GM12878 (cell line): ENCODE results near the gene PPID. TPM values are rescaled to one million over a fixed set of nuclear protein-coding genes. Genes with fewer than 3 reads are reported as not detected.
"Not testable (repeated sequence)": the region's sequence is repeated elsewhere in the genome, so short reads cannot be mapped to it uniquely, and the experiment has no call there.

ENCODE experiments used
- ATAC-seq: fragments of 200-7000 bp; cut with Tn5 transposase; 3 replicates; pipeline ENCODE4 v1.9.1; 2020; ENCODE audit warnings: mild to moderate bottlenecking, moderate library complexity
- BruUV-seq: library from RNA; stranded (reverse); fragments of 400-500 nt; replicated peaks from 2 replicates; lab custom pipeline; 2021; lab: Mats Ljungman, UMichigan
- CTCF ChIA-PET: fragments of 300-600 bp; sonication (Branson Sonifier 250); formaldehyde crosslinking; extraction: SDS; loops from one replicate; lab custom pipeline; 2021; ENCODE audit warnings: inconsistent platforms; lab: Yijun Ruan, JAX
- POLR2A ChIA-PET: fragments of 350-600 bp; formaldehyde crosslinking; extraction: SDS; loops from one replicate; lab custom pipeline; 2021; ENCODE audit warnings: inconsistent platforms; lab: Charles Lee
- RAD21 ChIA-PET: fragments of 300-600 bp; sonication (Branson Sonifier 250); formaldehyde crosslinking; loops from one replicate; lab custom pipeline; 2023; ENCODE audit warnings: antibody characterized with exemption; ENCODE audit not compliant: unreplicated experiment; lab: Charles Lee
- SMC1A ChIA-PET: fragments of 300-600 bp; sonication (Branson Sonifier 250); formaldehyde crosslinking; loops from one replicate; lab custom pipeline; 2023; ENCODE audit not compliant: unreplicated experiment, uncharacterized antibody; lab: Charles Lee
- DNase-seq: peaks from one replicate; pipeline ENCODE4 v3.0.0-alpha.2; 2011; ENCODE audit warnings: low read depth, low spot score
- FAIRE-seq: peaks from 3 replicates; lab custom pipeline; 2011; peaks lifted over from hg19 to GRCh38; lab: Jason Lieb, UNC
- H2AFZ ChIP-seq: 2 replicates; pipeline ENCODE4 v1.6.0; 2011; ENCODE audit warnings: low read depth, low read length, control low read depth; ENCODE audit not compliant: control insufficient read depth
- H3K27ac ChIP-seq: 2 replicates; pipeline ENCODE4 v1.5.1; 2011; ENCODE audit warnings: control low read depth; ENCODE audit not compliant: control insufficient read depth, insufficient read depth
- H3K27me3 ChIP-seq, 2 experiments: replicated peaks in 1 of 2; 2 replicates each; pipeline versions ENCODE4 v1.6.0 to v1.6.1; 2011; ENCODE audit warnings: low read length in 1 of 2; ENCODE audit not compliant: control insufficient read depth in 2 of 2, insufficient read depth in 2 of 2
- H3K36me3 ChIP-seq, 2 experiments: 2 replicates each; pipeline ENCODE4 v1.5.1; 2011; ENCODE audit warnings: low read length in 1 of 2; ENCODE audit not compliant: control insufficient read depth in 2 of 2, insufficient read depth in 2 of 2
- H3K4me1 ChIP-seq: 2 replicates; pipeline ENCODE4 v1.6.1; 2011; ENCODE audit warnings: mild to moderate bottlenecking, low read length, moderate library complexity, mixed read lengths; ENCODE audit not compliant: control insufficient read depth, insufficient read depth
- H3K4me2 ChIP-seq: 2 replicates; pipeline ENCODE4 v1.6.0; 2011; ENCODE audit warnings: control low read depth; ENCODE audit not compliant: control insufficient read depth, insufficient read depth
- H3K4me3 ChIP-seq: fragments of 200-600 bp; sonication (generic); 2 replicates; pipeline ENCODE4 v1.5.1; 2016
- H3K79me2 ChIP-seq: 2 replicates; pipeline ENCODE4 v1.6.0; 2011; ENCODE audit warnings: low read length; ENCODE audit not compliant: control insufficient read depth, insufficient read depth
- H3K9ac ChIP-seq: 2 replicates; pipeline ENCODE4 v1.8.0; 2011; ENCODE audit warnings: low read length, control low read depth, mixed read lengths; ENCODE audit not compliant: control insufficient read depth, insufficient read depth
- H3K9me3 ChIP-seq: replicated peaks from 3 replicates; pipeline ENCODE4 v1.5.1; 2011; ENCODE audit warnings: mild to moderate bottlenecking, low read length; ENCODE audit not compliant: control insufficient read depth, insufficient read depth
- H4K20me1 ChIP-seq: 2 replicates; pipeline ENCODE4 v1.6.0; 2011; ENCODE audit not compliant: control insufficient read depth, insufficient read depth
- EZH2 ChIP-seq: IDR thresholded peaks from 2 replicates; pipeline ENCODE4 v1.6.1; 2012; ENCODE audit warnings: low read depth, mild to moderate bottlenecking, control low read depth, inconsistent platforms, low read length, borderline replicate concordance; ENCODE audit not compliant: control insufficient read depth
- KLF5 ChIP-seq: fragments of 450-650 bp; IDR thresholded peaks from 2 replicates; pipeline ENCODE4 v1.6.1; 2014; ENCODE audit warnings: mild to moderate bottlenecking; ENCODE audit not compliant: partially characterized antibody
- MTA3 ChIP-seq: IDR thresholded peaks from 2 replicates; pipeline ENCODE4 v1.6.1; 2012; ENCODE audit warnings: low read length, inconsistent platforms, borderline replicate concordance
- PAX5 ChIP-seq: IDR thresholded peaks from 2 replicates; pipeline ENCODE4 v1.6.1; 2011; ENCODE audit warnings: low read depth, low read length, borderline replicate concordance
- POLR2A ChIP-seq: IDR thresholded peaks from 2 replicates; pipeline ENCODE4 v1.6.1; 2011; ENCODE audit warnings: low read depth, mild to moderate bottlenecking, low read length
- RELA ChIP-seq: fragments of 450-650 bp; IDR thresholded peaks from 2 replicates; pipeline ENCODE4 v1.8.0; 2014; ENCODE audit warnings: borderline replicate concordance; ENCODE audit not compliant: partially characterized antibody
- SIN3A ChIP-seq: IDR thresholded peaks from 2 replicates; pipeline ENCODE4 v1.6.1; 2012; ENCODE audit warnings: low read depth, low read length, improper control_type of control experiment
- ZNF24 ChIP-seq: fragments of 450-650 bp; IDR thresholded peaks from 2 replicates; pipeline ENCODE4 v1.6.1; 2017; ENCODE audit warnings: antibody characterized with exemption, mild to moderate bottlenecking
- WGBS: methylation state at CpG from one replicate; pipeline ENCODE4 v1.1.6; 2016; ENCODE audit warnings: low lambda C conversion rate; ENCODE audit not compliant: insufficient replicate concordance, insufficient coverage; ENCODE audit errors: missing lambda C conversion rate; 5-methylcytosine and 5-hydroxymethylcytosine counted together
- in situ Hi-C: fragments of 300-500 bp; cut with MboI; formaldehyde crosslinking; loops from 9 replicates; pipeline ENCODE4 v1.14.3; 2018; ENCODE audit warnings: mixed read lengths
- intact Hi-C: fragments of 100-400 bp; cut with micrococcal nuclease; formaldehyde crosslinking; loops from one replicate; pipeline ENCODE4 v1.14.2; 2022; ENCODE audit not compliant: unreplicated experiment
- polyA plus RNA-seq, 11 experiments: library from polyadenylated mRNA; depleted of rRNA in 4 of 11; unstranded in 6 of 11; stranded (reverse) in 5 of 11; fragments of >200 nt; fragmentation: Nextera tagmentation in 4 of 11; fragmentation: Illumina TruSeq in 1 of 11; extraction: Ambion mirVana in 4 of 11; extraction: Trizol in 1 of 11; gene quantifications; 1 replicate in 1 of 11; 2 replicates in 10 of 11; pipeline versions ENCODE4 v1.2.1 to v1.2.3, GENCODE V29; 2011 to 2016; ENCODE audit warnings: inconsistent platforms in 2 of 11, missing spikeins in 2 of 11, low read depth in 1 of 11
- total RNA-seq, 4 experiments: library from RNA; depleted of rRNA in 3 of 4; stranded (reverse); fragments of >200 nt in 3 of 4; fragmentation: Illumina TruSeq in 1 of 4; extraction: Trizol in 1 of 4; gene quantifications; 2 replicates each; pipeline versions ENCODE4 v1.2.1 to v1.2.3, GENCODE V29; 2013 to 2021
- TF ChIP-seq, protein P1 (sequence below), 3 experiments: IDR thresholded peaks in 2 of 3; conservative IDR thresholded peaks in 1 of 3; 2 replicates each; pipeline ENCODE4 v1.5.1; 2011; ENCODE audit warnings: low read depth in 3 of 3, low read length in 3 of 3, mild to moderate bottlenecking in 3 of 3, control low read depth in 2 of 3, moderate library complexity in 2 of 3, inconsistent platforms in 1 of 3, mixed read lengths in 1 of 3; ENCODE audit not compliant: control insufficient read depth in 2 of 3, insufficient read depth in 1 of 3; ENCODE audit errors: extremely low read depth in 1 of 3
- TF ChIP-seq, protein P2 (sequence below): IDR thresholded peaks from 2 replicates; pipeline ENCODE4 v1.6.1; 2011; ENCODE audit warnings: mild to moderate bottlenecking, low read depth, low read length, moderate library complexity; ENCODE audit not compliant: insufficient replicate concordance
- TF ChIP-seq, protein P3 (sequence below): IDR thresholded peaks from 2 replicates; pipeline ENCODE4 v1.6.1; 2011; ENCODE audit warnings: low read depth, low read length, improper control_type of control experiment, borderline replicate concordance

PPID gene
- total and polyA plus RNA-seq, 10 of the 15 experiments (the other 5 are each of a cell fraction or from before 2014, with no cell fraction given), result 21.9 to 64.3 (median 39.5) TPM

DNA sequence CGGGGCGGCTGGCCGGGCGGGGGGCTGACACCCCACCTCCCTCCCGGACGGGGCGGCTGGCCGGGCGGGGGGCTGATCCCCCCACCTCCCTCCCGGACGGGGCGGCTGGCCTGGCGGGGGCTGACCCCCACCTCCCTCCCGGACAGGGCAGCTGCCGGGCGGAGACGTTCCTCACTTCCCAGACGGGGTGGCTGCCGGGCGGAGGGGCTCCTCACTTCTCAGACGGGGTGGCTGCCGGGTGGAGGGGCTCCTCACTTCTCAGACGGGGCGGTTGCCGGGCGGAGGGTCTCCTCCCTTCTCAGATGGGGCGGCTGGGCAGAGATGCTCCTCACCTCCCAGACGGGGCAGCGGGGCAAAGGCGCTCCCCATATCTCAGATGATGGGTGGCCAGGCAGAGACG is 23.3 kb upstream of the PPID start:
- H3K4me3 ChIP-seq, in situ Hi-C loops, ATAC-seq, H3K79me2 ChIP-seq, FAIRE-seq, POLR2A ChIA-PET, H3K4me1 ChIP-seq, DNase-seq, H3K4me2 ChIP-seq, H3K36me3 ChIP-seq, SMC1A ChIA-PET, H2AFZ ChIP-seq, H3K27me3 ChIP-seq, H4K20me1 ChIP-seq, H3K27ac ChIP-seq, H3K9me3 ChIP-seq, RAD21 ChIA-PET, intact Hi-C loops, BruUV-seq, CTCF ChIA-PET, H3K9ac ChIP-seq: not testable (repeated sequence)
- 88% methylated on average over 12 of the region's 31 CpGs for WGBS

DNA sequence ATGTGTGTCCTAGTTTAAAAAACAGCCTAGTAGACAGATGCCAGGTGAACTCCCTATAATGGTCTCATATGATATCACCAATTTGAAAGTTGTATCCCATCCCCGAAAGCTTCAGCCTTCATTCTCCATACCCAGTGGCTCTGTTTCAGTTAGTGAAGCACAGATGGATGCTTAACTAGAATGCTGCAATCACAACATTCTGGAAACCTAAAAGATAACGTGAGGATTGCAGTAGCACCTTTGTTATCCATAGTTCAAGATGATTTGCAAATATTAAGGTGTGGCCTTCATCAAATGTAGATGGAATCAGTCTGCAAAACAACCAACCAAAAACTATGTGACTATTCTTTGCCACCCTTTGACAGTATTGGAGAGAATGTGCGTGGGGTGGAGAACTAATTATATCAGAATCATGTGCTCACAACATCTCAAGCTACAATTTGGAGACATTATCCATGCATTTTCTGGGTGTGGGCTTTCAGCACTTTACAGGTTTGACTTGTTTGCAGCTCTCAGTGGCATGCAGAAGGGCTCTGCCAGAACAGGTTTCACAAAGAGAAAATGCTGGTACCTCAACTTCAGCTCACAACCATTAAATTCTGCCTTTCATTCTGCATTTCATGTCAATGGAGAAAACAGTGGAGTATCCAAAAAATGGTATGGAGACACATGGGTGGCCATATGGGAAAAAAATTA is 18.3 kb upstream of the PPID start:
- intact Hi-C loops, result no loop called here
- no peak for FAIRE-seq
- DNase-seq, result no peak
- no TSS peak for BruUV-seq
- Histone ChIP-seq H2AFZ (no peak overlapping the region), H3K27me3 (0 out of 4 replicates have a peak, but pooled peaks cover 0 to 4% of the 10 kb centered on the region in 2 experiments), H3K79me2 (no peaks in the 10 kb centered on the region), H4K20me1 (no peaks in the 10 kb centered on the region), H3K4me3 (no peak overlapping the region), H3K9me3 (no peaks in the 10 kb centered on the region), H3K36me3 (no peaks in the 10 kb centered on the region), H3K4me1 (no peaks in the 10 kb centered on the region), H3K4me2 (no peak overlapping the region), H3K9ac (no peak overlapping the region), H3K27ac (no peak overlapping the region)
- 28% methylated on average over 3 of the region's 3 CpGs for WGBS
- ChIA-PET POLR2A (no interaction called here), SMC1A (interaction anchor here (1.4 kb wide), 1 partner anchor 110 kb away, joined by 3 read pairs; no protein-coding TSS in a partner anchor), RAD21 (interaction anchor here (1.0 kb wide), 1 partner anchor 110 kb away, joined by 3 read pairs; no protein-coding TSS in a partner anchor), CTCF (interaction anchor here (1.2 kb wide), 1 partner anchor 110 kb away, joined by 5 read pairs; no protein-coding TSS in a partner anchor)
- in situ Hi-C loops, result no loop called here
- ATAC-seq, result no peak
- no peak for TF ChIP-seq PAX5
- TF ChIP-seq, protein P1, sequence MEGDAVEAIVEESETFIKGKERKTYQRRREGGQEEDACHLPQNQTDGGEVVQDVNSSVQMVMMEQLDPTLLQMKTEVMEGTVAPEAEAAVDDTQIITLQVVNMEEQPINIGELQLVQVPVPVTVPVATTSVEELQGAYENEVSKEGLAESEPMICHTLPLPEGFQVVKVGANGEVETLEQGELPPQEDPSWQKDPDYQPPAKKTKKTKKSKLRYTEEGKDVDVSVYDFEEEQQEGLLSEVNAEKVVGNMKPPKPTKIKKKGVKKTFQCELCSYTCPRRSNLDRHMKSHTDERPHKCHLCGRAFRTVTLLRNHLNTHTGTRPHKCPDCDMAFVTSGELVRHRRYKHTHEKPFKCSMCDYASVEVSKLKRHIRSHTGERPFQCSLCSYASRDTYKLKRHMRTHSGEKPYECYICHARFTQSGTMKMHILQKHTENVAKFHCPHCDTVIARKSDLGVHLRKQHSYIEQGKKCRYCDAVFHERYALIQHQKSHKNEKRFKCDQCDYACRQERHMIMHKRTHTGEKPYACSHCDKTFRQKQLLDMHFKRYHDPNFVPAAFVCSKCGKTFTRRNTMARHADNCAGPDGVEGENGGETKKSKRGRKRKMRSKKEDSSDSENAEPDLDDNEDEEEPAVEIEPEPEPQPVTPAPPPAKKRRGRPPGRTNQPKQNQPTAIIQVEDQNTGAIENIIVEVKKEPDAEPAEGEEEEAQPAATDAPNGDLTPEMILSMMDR (IDR thresholded peaks at IDR 0.05 in 2 of 3, conservative IDR thresholded peaks at IDR 0.05 in 1 of 3; ENCODE audit: control insufficient read depth in 2 of 3, extremely low read depth in 1 of 3, insufficient read depth in 1 of 3, low read depth in 3 of 3, low read length in 3 of 3), result no peak
- TF ChIP-seq ZNF24, result no peak
- no peak for TF ChIP-seq POLR2A
- TF ChIP-seq, protein P2, sequence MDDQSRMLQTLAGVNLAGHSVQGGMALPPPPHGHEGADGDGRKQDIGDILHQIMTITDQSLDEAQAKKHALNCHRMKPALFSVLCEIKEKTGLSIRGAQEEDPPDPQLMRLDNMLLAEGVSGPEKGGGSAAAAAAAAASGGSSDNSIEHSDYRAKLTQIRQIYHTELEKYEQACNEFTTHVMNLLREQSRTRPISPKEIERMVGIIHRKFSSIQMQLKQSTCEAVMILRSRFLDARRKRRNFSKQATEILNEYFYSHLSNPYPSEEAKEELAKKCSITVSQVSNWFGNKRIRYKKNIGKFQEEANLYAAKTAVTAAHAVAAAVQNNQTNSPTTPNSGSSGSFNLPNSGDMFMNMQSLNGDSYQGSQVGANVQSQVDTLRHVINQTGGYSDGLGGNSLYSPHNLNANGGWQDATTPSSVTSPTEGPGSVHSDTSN, result no peak
- no peak for TF ChIP-seq KLF5
- TF ChIP-seq MTA3, result no peak
- TF ChIP-seq, protein P3, sequence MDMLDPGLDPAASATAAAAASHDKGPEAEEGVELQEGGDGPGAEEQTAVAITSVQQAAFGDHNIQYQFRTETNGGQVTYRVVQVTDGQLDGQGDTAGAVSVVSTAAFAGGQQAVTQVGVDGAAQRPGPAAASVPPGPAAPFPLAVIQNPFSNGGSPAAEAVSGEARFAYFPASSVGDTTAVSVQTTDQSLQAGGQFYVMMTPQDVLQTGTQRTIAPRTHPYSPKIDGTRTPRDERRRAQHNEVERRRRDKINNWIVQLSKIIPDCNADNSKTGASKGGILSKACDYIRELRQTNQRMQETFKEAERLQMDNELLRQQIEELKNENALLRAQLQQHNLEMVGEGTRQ, result no peak
- no peak for TF ChIP-seq EZH2
- no peak for TF ChIP-seq RELA
- TF ChIP-seq SIN3A, result no peak
